Stomach smooth muscle (tissue), 2 donors: ENCODE data around the gene ROM1.
"Not testable (repeated sequence)": the region's sequence is repeated elsewhere in the genome, so short reads cannot be mapped to it uniquely, and the experiment has no call there.

Experiments
- H3K27ac ChIP-seq: one replicate; pipeline ENCODE4 v1.7.0; 2013; ENCODE audit warnings: mild to moderate bottlenecking, low read length, inconsistent platforms
- H3K27me3 ChIP-seq, 2 donors: one replicate each; pipeline ENCODE4 v1.7.0; 2013; ENCODE audit warnings: low read length in 2 of 2; ENCODE audit not compliant: insufficient read depth in 2 of 2, control insufficient read depth in 1 of 2
- H3K36me3 ChIP-seq, 2 donors: one replicate each; pipeline ENCODE4 v1.7.0; 2013; ENCODE audit warnings: low read length in 2 of 2; ENCODE audit not compliant: control insufficient read depth in 2 of 2, insufficient read depth in 2 of 2
- H3K4me1 ChIP-seq: one replicate; pipeline ENCODE4 v1.7.0; 2013; ENCODE audit warnings: low read length; ENCODE audit not compliant: control insufficient read depth, insufficient read depth
- H3K4me3 ChIP-seq, 2 donors: one replicate each; pipeline ENCODE4 v1.7.0; 2013; ENCODE audit warnings: low read length in 2 of 2
- H3K9ac ChIP-seq, 2 donors: one replicate each; pipeline ENCODE4 v1.7.0; 2013; ENCODE audit warnings: low read length in 2 of 2, mild to moderate bottlenecking in 1 of 2
- H3K9me3 ChIP-seq, 2 donors: one replicate each; pipeline ENCODE4 v1.7.0; 2013; ENCODE audit warnings: low read length in 2 of 2; ENCODE audit not compliant: control insufficient read depth in 2 of 2
- donor health status: healthy.
- donor health status: Pancreatic carcinoma.

Gene ROM1, protein sequence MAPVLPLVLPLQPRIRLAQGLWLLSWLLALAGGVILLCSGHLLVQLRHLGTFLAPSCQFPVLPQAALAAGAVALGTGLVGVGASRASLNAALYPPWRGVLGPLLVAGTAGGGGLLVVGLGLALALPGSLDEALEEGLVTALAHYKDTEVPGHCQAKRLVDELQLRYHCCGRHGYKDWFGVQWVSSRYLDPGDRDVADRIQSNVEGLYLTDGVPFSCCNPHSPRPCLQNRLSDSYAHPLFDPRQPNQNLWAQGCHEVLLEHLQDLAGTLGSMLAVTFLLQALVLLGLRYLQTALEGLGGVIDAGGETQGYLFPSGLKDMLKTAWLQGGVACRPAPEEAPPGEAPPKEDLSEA

DNA sequence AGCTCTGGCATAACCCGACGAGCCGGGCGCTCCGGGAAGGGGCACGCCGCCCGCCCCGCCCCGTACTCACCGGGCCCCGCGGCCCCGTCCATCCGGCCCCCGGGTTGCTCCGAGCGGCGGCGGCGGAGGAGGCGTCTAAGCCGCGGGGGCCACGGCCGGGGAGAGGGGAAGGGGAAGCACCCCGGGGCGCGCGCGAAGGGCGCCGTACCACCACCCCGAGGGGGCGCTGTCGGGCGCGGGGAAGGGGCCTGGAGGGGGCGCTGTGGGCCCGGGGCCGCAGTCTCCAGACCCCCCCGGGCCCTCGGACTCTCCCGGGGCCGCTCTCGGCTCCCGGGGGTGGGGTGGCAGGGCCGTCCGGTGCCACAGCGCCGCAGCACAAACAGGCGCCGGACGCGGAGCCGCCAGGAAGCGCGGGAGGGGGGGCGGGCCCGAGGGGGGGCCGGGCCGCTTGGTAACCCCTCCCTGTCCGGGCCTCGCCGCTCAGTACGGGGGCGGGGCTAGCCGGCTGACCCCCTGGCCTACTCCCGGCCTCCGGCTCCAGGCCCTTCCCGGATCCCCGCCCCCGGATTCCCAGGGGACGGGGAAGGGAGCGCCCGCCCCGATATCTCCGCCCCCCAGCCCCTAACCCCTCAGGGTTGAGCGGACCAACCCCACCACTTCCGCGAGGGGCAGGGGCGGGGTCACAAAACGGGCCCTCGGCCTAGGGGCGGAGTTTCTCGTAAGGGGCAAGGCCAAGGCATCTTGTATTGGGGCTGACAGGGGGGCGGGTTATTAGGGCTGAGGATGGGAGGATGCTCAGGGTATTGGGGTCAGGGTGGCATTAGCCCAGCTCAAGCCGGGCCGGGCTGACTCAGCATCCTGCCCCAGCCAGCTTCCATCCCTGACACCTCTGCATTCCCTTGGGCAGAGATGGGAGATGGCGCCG is at the start of gene ROM1, which contains the start of gene EML3:
Gene ROM1 (plus strand): TSS at position 892 of the 925 bp plus-strand sequence. CDS start 25 bp downstream, at position 917.
Gene EML3 (minus strand): TSS at position 410 of the 925 bp plus-strand sequence. CDS start 318 bp downstream, at position 92.
- peak within 1 kb of the TSS; percentile 88 for H3K27ac ChIP-seq
- H3K9ac ChIP-seq: peak within 1 kb of the TSS; percentile 86 to 93
- H3K9me3 ChIP-seq: no peaks in the 10 kb centered on the region
- H3K27me3 ChIP-seq: no peaks in the 10 kb centered on the region
- peak within 1 kb of the TSS; percentile 84 to 87 for H3K4me3 ChIP-seq
- H3K4me1 ChIP-seq: peaks cover 33% of the 10 kb centered on the region
- peaks cover 11 to 13% of the 10 kb centered on the region in 2 donors for H3K36me3 ChIP-seq

DNA sequence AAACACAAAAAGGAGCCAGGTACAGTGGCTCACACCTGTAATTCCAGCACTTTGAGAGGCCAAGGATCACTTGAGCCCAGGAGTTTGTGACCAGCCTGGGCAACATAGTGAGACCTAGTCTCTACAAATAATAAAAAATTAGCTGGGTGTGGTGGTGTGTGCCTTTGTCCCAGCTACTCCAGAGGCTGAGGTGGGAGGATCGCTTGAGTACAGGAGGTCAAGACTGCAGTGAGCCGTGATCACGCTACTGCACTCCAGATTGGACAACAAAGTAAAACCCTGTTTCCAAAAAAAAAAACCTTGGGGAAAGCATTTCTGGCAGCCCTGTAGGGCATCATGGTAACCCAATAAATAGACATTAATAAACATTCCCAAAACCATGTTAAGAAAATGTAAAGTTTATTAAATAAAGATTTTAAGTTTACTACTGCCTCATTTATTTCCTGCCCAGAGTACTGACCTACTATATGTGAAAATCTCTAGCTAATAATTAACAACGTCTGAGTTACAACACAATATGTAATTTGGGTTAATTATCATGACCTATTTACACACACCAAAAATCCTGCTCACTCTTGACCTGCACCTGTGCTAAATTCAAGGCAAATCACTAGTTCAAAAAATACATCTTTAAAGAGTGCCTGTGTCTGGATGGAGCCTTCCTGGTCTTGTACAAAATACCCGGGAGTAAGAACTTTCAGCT is 47.8 kb upstream of the ROM1 start:
- H3K27me3 ChIP-seq: no peaks in the 10 kb centered on the region
- H3K9ac ChIP-seq: no peak overlapping the region
- H3K27ac ChIP-seq: no peak overlapping the region
- no peaks in the 10 kb centered on the region for H3K9me3 ChIP-seq
- peaks cover 34 to 38% of the 10 kb centered on the region in 2 donors for H3K36me3 ChIP-seq
- H3K4me1 ChIP-seq: peaks cover 8% of the 10 kb centered on the region
- H3K4me3 ChIP-seq: no peak overlapping the region

DNA sequence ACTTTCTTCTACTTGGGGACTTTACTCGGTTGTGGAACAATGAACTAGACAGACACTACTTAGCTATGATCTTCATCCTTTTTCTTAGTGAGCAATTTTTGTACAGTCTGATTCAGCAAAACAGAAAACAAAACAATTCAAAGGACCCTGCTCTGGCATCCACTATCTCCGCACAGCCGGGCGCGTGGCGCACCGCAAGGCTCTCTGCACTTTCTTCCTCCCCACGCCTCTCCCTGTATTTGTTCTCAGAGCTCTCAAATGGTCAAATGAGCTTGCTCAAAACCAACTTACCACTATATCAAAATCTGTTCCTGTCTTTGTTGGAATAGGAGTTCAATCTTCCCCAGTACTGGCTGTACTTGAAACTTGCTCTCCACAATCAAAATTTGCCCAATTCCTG is 46.8 kb upstream of the ROM1 start:
- H3K4me1 ChIP-seq: no peaks in the 10 kb centered on the region
- peaks cover 43 to 47% of the 10 kb centered on the region in 2 donors for H3K36me3 ChIP-seq
- no peak overlapping the region for H3K27ac ChIP-seq
- no peaks in the 10 kb centered on the region for H3K27me3 ChIP-seq
- no peak overlapping the region for H3K4me3 ChIP-seq
- H3K9ac ChIP-seq: no peak overlapping the region
- H3K9me3 ChIP-seq: no peaks in the 10 kb centered on the region

DNA sequence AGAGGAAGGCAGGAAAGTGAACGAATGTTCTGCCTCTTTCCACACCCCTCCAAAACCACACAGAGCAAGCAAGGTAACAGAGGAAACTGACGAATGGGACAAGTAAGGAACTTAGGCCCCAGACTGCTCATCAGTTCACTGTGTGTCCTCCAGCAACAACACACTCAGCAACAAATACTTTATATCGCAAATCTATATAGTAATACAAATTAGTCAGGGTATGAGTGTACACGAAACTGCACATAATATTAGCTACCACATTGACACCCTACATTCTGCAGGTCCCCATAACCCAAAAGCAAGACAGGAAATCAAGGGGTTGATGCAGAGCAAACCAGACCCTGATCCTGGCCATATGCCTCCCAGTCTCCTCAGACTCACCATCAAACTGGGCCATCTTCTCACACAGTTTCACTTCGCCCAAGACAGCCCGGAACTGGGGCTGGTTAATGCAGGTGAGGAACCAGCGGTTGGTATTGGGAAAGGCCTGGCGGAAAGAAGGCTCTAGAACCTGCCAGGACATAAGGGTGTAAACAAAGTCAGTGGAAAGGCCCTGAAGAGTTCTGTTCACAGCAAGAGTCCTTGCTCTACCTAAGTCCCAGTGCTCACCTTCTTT is 45.9 kb upstream of the ROM1 start:
- Histone ChIP-seq H3K27me3 (no peaks in the 10 kb centered on the region), H3K27ac (no peak overlapping the region), H3K4me1 (no peaks in the 10 kb centered on the region), H3K9ac (no peak overlapping the region), H3K36me3 (peaks cover 42 to 54% of the 10 kb centered on the region in 2 donors), H3K4me3 (no peak overlapping the region), H3K9me3 (no peaks in the 10 kb centered on the region)

DNA sequence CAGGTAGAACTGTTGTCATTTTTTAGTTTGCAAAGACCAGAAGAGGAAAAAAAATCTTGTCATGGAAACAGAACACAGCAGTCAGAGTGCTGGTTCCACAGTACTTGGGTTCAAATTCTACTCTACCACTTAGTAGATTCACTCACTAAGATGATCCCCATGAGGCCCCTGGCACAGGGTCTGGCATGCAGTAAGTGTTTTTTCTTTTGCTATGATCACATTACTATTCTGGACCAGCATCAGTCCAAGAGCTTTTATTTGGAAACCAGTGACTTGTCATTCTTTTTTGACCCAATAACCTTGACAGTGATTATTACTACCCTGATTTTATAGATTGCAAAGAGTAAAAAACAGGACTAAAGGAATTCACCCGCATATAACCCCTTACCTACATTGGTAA is 43.4 kb upstream of the ROM1 start:
- no peak overlapping the region for H3K4me3 ChIP-seq
- H3K27me3 ChIP-seq: no peaks in the 10 kb centered on the region
- peaks cover 17% of the 10 kb centered on the region for H3K4me1 ChIP-seq
- H3K27ac ChIP-seq: no peak overlapping the region
- no peaks in the 10 kb centered on the region for H3K9me3 ChIP-seq
- peaks cover 34 to 47% of the 10 kb centered on the region in 2 donors for H3K36me3 ChIP-seq
- H3K9ac ChIP-seq: no peak overlapping the region

DNA sequence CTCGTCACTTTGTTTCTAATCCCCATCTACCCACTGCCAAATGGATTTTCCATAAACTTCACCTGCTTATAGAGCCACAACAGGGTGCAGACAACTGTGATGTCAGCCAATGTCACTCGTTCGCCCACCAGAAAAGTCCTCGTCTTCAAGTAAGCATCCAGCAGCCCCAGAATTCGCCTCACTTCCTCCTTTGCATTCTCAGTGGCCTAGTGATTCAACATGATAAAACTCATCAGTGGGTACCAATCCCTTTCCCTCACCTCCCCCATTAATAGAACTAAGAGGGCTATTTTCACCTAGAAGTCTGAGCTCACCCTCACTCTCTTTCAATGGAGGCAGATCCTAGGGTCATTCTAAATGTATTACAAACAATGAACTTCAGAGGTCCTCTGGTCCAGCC is 42.2 kb upstream of the ROM1 start:
- H3K36me3 ChIP-seq: peaks cover 29 to 42% of the 10 kb centered on the region in 2 donors

DNA sequence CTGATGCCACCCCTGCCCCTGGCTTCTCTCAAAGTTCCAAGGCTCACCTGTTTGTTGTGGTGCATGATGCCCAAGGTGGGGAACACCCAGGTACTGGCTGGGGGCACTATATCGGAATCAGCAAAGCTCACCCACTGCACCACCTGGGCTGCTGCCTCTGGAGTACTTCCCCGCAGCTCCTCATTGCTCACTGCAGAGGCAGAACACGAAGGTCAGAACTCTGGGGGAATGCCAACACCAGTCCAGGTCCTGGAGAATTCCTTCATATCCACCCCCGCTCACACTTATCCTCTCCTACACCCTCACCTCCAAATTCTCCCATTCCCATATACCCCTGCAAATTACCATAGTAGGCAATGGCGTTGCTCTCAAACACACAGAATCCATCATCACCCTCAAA is 41.6 kb upstream of the ROM1 start:
- Histone ChIP-seq H3K36me3 (peaks cover 34 to 37% of the 10 kb centered on the region in 2 donors), H3K9ac (peak overlapping the region; percentile 6 to 42), H3K4me1 (peaks cover 34% of the 10 kb centered on the region)
- not testable (repeated sequence) for H3K9me3 ChIP-seq, H3K27ac ChIP-seq, H3K27me3 ChIP-seq, H3K4me3 ChIP-seq

More for the DNA sequence above, 42.2 kb upstream of the ROM1 start:
- not testable (repeated sequence) for H3K27ac ChIP-seq, H3K9ac ChIP-seq, H3K4me3 ChIP-seq, H3K27me3 ChIP-seq, H3K9me3 ChIP-seq
- peaks cover 30% of the 10 kb centered on the region for H3K4me1 ChIP-seq

DNA sequence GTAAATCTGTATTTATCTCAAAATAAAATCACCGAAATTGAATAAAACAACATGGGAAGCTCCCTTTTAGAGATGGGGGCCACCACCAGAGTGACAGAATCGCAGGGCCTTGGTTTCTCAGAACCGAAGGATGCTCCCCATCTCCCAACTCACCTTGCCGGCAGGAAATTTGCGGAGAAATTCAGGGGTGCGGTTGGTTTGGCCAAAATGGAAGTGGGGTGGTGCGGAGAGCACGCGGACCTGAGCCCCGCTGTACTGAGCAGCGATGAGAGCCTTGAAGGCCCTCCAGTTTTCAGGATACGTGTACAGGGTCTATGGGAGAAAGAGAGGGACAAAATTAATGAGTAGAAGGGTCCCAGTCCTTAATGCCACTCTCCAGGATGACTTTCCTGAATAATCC is 40.6 kb upstream of the ROM1 start:
- peaks cover 32% of the 10 kb centered on the region in 2 donors for H3K36me3 ChIP-seq
- peak overlapping the region; percentile 66 to 97 for H3K4me3 ChIP-seq
- H3K27me3 ChIP-seq: no peaks in the 10 kb centered on the region
- peaks cover 37% of the 10 kb centered on the region for H3K4me1 ChIP-seq
- H3K27ac ChIP-seq: no peak overlapping the region
- H3K9ac ChIP-seq: peak overlapping the region; percentile 72 to 92
- H3K9me3 ChIP-seq: no peaks in the 10 kb centered on the region

DNA sequence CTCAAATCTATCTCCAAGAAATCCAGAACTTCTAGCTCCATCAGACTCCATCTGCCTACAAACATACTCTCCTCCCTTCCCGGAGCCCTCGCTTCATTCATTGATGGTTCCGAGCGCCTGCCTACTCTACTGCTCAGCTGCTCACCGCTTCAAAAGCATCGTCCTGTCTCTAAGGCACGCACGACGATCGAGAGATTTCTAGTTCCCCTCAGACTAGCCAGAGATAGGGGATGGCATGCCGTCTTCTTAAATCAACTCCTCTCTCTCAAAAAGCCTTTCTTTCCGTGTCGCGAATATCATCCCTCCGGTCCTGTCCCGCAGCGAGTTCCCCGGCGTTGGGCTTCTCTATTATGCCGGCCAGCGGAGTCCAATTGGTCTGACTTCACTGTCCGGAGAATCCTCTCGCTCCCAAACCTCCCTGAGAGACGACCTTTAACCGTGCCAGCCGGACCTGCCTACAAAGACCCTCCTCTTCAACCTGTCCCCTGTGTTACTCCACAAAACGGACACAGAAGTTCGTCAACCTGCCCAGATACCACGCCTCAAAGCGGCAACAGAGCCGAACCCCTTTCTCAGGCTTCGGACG is 40.0 kb upstream of the ROM1 start:
- H3K9ac ChIP-seq: peak overlapping the region; percentile 72 to 92
- no peaks in the 10 kb centered on the region for H3K9me3 ChIP-seq
- peaks cover 32 to 33% of the 10 kb centered on the region in 2 donors for H3K36me3 ChIP-seq
- no peaks in the 10 kb centered on the region for H3K27me3 ChIP-seq
- H3K27ac ChIP-seq: peak overlapping the region; percentile 80
- H3K4me1 ChIP-seq: peaks cover 37% of the 10 kb centered on the region
- H3K4me3 ChIP-seq: peak overlapping the region; percentile 66 to 97
